ENCODE measurements around the gene COL4A3. TPM values are rescaled to one million over a fixed set of nuclear protein-coding genes. Genes with fewer than 3 reads are reported as not detected.

Gene COL4A3
- not detected in 2 replicates for total RNA-seq (2014; rRNA removed; shearing (Covaris generic))

DNA sequence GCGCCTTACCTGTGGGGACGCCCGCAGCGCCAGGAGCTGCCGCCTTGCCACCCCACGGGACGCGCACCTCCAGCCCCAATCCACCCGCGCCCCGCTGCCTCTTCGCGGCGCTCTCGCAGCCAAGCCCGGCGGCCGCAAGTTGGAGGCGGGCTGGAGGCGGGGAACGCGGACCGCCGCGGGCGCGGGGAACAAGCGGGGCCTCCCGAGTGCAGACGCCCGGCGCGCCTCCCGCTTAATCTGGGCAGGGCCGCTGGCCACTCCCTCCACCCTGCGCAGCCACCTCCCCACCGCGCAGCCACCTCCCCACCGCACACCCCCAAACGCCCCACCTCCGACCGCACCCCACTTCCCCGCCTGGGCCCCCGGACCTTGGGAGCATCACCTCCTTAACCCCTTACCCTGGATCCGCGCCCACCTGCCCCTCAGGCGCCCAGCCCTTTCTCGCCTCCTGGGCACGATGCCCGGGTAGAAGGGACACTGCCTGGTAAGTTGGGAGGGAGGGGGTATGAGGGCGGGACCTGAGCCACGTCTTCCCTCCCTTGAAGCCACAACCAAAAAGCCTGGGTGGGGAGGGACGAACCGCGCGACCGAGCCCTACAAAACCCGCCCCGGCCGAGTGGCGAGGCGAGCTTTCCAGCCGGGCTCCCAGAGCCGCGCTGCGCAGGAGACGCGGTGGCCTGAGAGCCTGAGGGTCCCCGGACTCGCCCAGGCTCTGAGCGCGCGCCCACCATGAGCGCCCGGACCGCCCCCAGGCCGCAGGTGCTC is at the start of gene COL4A3, which contains the start of gene COL4A4:
Gene COL4A3 (plus strand): TSS at position 627 of the 765 bp plus-strand sequence. CDS start 103 bp downstream, at position 730.
Gene COL4A4 (minus strand): TSS at position 208 of the 765 bp plus-strand sequence. CDS start 16,722 bp downstream, outside the sequence.

DNA sequence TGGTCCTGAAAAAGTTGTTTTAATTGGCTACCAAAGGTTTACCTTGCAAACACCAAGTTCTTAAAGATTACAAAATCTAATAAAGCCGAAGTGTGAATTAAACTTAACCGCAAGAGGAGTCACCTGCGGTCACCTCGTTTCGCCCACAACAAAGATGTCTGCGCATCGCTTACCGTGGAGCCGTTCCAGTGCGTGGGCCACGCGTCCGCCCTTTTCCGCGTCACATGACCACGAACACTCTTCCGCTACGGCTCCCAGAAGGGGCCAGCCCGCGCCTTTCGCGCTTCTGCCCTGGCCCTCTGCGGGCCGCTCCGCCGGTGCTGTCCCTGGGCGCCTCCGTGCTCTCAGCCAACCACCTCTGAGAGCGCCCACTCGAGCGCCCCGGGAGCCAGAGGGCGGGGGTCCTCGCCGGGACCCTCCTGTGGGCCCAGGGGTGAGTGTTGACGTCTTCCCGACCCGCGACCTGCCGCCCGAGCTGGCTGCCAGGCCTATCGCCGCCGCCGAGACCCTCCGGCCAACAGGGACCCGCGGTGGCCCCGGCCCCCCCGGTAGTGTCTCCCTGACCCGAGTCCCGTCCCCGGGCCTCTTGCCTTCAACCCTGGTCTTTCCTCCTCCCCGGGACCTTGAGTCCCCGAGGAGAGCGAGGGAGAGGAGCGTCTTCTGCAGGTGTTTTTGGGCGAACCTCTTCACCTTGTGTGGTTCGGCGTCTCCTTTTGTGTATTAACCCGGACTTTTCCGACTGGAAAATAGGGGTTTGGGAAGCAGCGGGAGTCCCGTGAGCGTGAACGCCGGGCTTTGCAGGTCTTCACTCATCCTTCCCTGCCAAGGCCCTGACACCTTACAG is 160.8 kb downstream of the COL4A3 start, which contains the start of gene MFF:
Gene MFF (plus strand): TSS at position 257 of the 844 bp plus-strand sequence. CDS start 5,415 bp downstream, outside the sequence.

Other genes with a start within 250 kb of the COL4A3 start
- gene COL4A4, start 419 bp upstream of the COL4A3 start, total RNA-seq (2014; rRNA removed; shearing (Covaris generic)), result 0.05 and 0.11 TPM in 2 replicates
- 83.3 and 84.8 TPM in 2 replicates for gene MFF, start 160.6 kb downstream of the COL4A3 start, total RNA-seq (2014; rRNA removed; shearing (Covaris generic))
- not detected in 2 replicates for gene TM4SF20, start 214.7 kb downstream of the COL4A3 start, total RNA-seq (2014; rRNA removed; shearing (Covaris generic))
- gene SCYGR1, start 223.3 kb downstream of the COL4A3 start, total RNA-seq (2014; rRNA removed; shearing (Covaris generic)), result not detected in 2 replicates

Data from A375 (cell line).